Activated CD4-positive, alpha-beta T cell treated with anti-CD3 and anti-CD28 coated beads, Interleukin-2, Interleukin-6, amounts not matched to agents 100 ng/mL and 50 ng/mL, durations not matched to agents 16 hours and 8 hours (primary cell): ENCODE results near the gene HACD2.

Experiments
- DNase-seq: peaks from one replicate; pipeline ENCODE4 v3.0.0-alpha.2; 2020

The HACD2 gene

GRCh38 chr3:123568034-123568433 lies 16.8 kb downstream of the HACD2 start:
- DNase-seq, result no peak

- no peak for DNase-seq
Measured at GRCh38 chr3:123564056-123564455, 20.8 kb downstream of the HACD2 start.

GRCh38 chr3:123562547-123562946 lies 22.3 kb downstream of the HACD2 start:
- DNase-seq, result no peak

- DNase-seq, result no peak
Measured at GRCh38 chr3:123561188-123561587, 23.7 kb downstream of the HACD2 start.

- peak; percentile 49 for DNase-seq
Measured at GRCh38 chr3:123559040-123559861, 25.6 kb downstream of the HACD2 start.

- no peak for DNase-seq
Measured at GRCh38 chr3:123553536-123553935, 31.3 kb downstream of the HACD2 start.

GRCh38 chr3:123552768-123553167 lies 32.1 kb downstream of the HACD2 start:
- no peak for DNase-seq

- DNase-seq, result peak; percentile 28
Measured at GRCh38 chr3:123552095-123552714, 32.6 kb downstream of the HACD2 start.

GRCh38 chr3:123547881-123548519 lies 36.9 kb downstream of the HACD2 start:
- DNase-seq, result no peak

GRCh38 chr3:123546133-123546755 lies 38.6 kb downstream of the HACD2 start:
- no peak for DNase-seq

- no peak for DNase-seq
Measured at GRCh38 chr3:123543950-123544349, 40.9 kb downstream of the HACD2 start.

GRCh38 chr3:123540285-123540684 lies 44.6 kb downstream of the HACD2 start:
- no peak for DNase-seq

GRCh38 chr3:123536153-123536895 lies 48.5 kb downstream of the HACD2 start:
- peak; percentile 39 for DNase-seq

- no peak for DNase-seq
Measured at GRCh38 chr3:123535580-123535979, 49.3 kb downstream of the HACD2 start.

GRCh38 chr3:123534264-123534663 lies 50.6 kb downstream of the HACD2 start:
- DNase-seq, result no peak

GRCh38 chr3:123533554-123534159 lies 51.2 kb downstream of the HACD2 start:
- no peak for DNase-seq

GRCh38 chr3:123528130-123528529 lies 56.7 kb downstream of the HACD2 start:
- DNase-seq, result no peak

- no peak for DNase-seq
Measured at GRCh38 chr3:123527046-123527445, 57.8 kb downstream of the HACD2 start.

- no peak for DNase-seq
Measured at GRCh38 chr3:123526474-123526873, 58.4 kb downstream of the HACD2 start.

GRCh38 chr3:123525433-123525832 lies 59.4 kb downstream of the HACD2 start:
- peak; percentile 30 for DNase-seq

- no peak for DNase-seq
Measured at GRCh38 chr3:123524981-123525380, 59.9 kb downstream of the HACD2 start.

GRCh38 chr3:123523023-123523412 lies 61.8 kb downstream of the HACD2 start:
- peak; percentile 3 for DNase-seq
